ENCODE data around the gene USP8.

Gene USP8

DNA sequence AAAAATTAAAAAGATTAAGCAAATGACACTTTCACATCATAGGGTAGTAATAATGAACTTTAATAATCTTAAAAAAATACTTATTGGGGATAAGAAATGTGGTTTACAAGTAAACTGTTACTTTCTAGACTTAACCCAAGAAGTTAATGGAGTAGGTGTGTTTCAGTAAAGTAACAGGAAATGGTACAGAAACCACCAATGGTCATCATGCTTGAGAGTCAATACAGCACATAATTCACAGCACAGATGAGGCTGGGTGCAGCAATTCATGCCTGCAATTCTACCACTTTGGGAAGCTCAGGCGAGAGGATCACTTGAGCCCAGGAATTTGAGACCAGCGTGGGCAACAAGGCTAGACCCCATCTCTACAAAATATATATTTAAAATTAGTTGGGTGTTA is 133.8 kb downstream of the USP8 start:
- H3K36me3 Mint-ChIP-seq (ENCODE audit: insufficient read depth), result peaks cover 11% of the 10 kb centered on the region
- H3K9me3 Mint-ChIP-seq, result no peaks in the 10 kb centered on the region
- H3K27me3 Mint-ChIP-seq, result no peaks in the 10 kb centered on the region
- H3K4me1 Mint-ChIP-seq, result peaks cover 20% of the 10 kb centered on the region
- no peak overlapping the region for H3K27ac Mint-ChIP-seq (ENCODE audit: low read depth)
- no peak for DNase-seq (ENCODE audit: low spot score in 2 of 2)
- H3K4me3 Mint-ChIP-seq, result no peak overlapping the region
- no peak for ATAC-seq (replicated peaks; ENCODE audit: extremely low read depth, poor library complexity, severe bottlenecking)

DNA sequence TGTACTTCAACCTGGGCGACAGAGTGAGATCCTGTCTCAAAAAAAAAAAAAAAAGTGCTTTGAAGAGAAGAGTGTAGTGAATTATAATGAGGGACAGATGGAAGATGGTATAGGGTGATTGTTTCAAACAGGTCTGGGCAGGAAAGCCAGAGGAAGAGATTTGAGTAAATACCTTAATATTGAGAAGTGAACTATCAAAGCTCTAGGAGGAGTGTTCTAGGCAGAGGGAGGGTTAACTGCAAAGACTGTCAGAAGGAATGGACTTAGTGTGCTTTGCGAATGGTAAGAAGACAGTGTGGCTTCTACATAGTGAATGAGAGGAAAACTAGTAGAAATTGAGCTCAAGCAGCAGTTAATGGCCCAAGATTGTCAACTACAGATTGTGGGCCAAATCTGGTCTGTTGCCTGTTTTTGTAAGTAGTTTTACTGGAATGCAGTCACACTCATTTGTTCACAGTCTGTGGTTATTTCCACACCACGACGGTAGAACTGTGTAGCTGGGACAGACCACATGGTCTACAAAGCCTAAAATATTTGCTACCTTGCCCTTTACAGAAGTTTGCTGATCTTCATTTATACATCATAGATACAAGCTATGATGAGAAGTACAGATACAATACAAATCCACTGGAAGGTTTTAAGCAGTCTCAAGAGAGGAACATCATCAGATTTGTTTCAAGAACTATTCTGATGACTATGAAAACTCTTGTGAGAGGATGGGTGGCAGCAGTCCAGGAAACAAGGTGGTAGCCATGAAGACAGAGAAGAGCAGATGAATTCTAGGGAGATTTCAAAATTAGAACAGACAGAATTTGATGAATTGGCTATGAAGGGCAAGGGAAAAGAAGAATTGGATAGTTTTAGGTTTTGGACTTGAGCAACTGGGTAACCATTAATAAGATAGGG is 138.8 kb downstream of the USP8 start:
- H3K36me3 Mint-ChIP-seq (ENCODE audit: insufficient read depth), result peaks cover 22% of the 10 kb centered on the region
- no peaks in the 10 kb centered on the region for H3K27me3 Mint-ChIP-seq
- no peaks in the 10 kb centered on the region for H3K9me3 Mint-ChIP-seq
- ATAC-seq (replicated peaks; ENCODE audit: extremely low read depth, poor library complexity, severe bottlenecking) (no peak), DNase-seq (ENCODE audit: low spot score in 2 of 2) (no peak)
- peaks cover 11% of the 10 kb centered on the region for H3K4me1 Mint-ChIP-seq
- peak overlapping the region; percentile 81 for H3K27ac Mint-ChIP-seq (ENCODE audit: low read depth)
- H3K4me3 Mint-ChIP-seq, result no peak overlapping the region

DNA sequence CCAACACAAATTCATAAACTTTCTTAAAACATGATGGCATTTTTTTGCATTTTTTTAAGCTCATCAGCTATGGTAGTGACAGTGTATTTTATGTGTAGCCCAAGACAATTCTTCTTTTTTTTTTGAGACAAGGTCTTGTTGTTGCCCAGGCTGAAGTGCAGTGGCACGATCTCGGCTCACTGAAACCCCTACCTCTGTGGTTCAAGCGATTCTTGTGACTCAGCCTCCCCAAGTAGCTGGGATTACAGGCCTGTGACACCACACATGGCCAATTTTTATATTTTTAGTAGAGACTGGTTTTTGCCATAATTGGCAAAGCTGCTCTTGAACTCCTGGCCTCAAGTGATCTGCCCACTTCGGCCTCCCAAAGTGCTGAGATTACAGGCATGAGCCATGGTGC is 139.6 kb downstream of the USP8 start:
- DNase-seq (ENCODE audit: low spot score in 2 of 2), result no peak
- H3K27ac Mint-ChIP-seq (ENCODE audit: low read depth), result no peak overlapping the region
- peaks cover 27% of the 10 kb centered on the region for H3K36me3 Mint-ChIP-seq (ENCODE audit: insufficient read depth)
- no peaks in the 10 kb centered on the region for H3K27me3 Mint-ChIP-seq
- H3K4me1 Mint-ChIP-seq, result peaks cover 11% of the 10 kb centered on the region
- no peak overlapping the region for H3K4me3 Mint-ChIP-seq
- no peak for ATAC-seq (replicated peaks; ENCODE audit: extremely low read depth, poor library complexity, severe bottlenecking)
- no peaks in the 10 kb centered on the region for H3K9me3 Mint-ChIP-seq

Data from central memory CD8-positive, alpha-beta T cell (primary cell).